OCI-LY7 (cell line): Measurements from ENCODE around the gene ACADVL.

Experiments
- CTCF ChIP-seq: fragments of 200-600 bp; sonication (generic); conservative IDR thresholded peaks from 2 replicates; pipeline ENCODE4 v1.5.1; 2014; ENCODE audit warnings: mild to moderate bottlenecking, antibody characterized with exemption, low read length, moderate library complexity, mixed read lengths
- EZH2phosphoT487 ChIP-seq: fragments of 200-600 bp; sonication (generic); IDR thresholded peaks from 2 replicates; pipeline ENCODE4 v1.6.1; 2018; ENCODE audit warnings: low read depth, borderline replicate concordance, mild to moderate bottlenecking, mixed run types, antibody characterized with exemption, low read length, moderate library complexity, mixed read lengths

- TF ChIP-seq CTCF (no peak), EZH2phosphoT487 (no peak)
Measured at GRCh38 chr17:7222093-7222971, 2.6 kb downstream of the ACADVL start.
